AG10803 (cell line): ENCODE results near the gene INPP5A.

Experiments
- DNase-seq: peaks from one replicate; pipeline ENCODE4 v3.0.0; 2010; ENCODE audit warnings: low read depth
- H3K4me3 ChIP-seq: 2 replicates; pipeline ENCODE4 v1.5.1; 2011; ENCODE audit warnings: mild to moderate bottlenecking, low read length, control low read depth
- CTCF ChIP-seq: conservative IDR thresholded peaks from 2 replicates; pipeline ENCODE4 v1.5.1; 2011; ENCODE audit warnings: mild to moderate bottlenecking, low read length, control low read depth, inconsistent platforms

INPP5A gene

GRCh38 chr10:132612571-132613504, 75.3 kb downstream of the INPP5A start:
- DNase-seq: no peak
- TF ChIP-seq CTCF: no peak
- no peak overlapping the region for H3K4me3 ChIP-seq

GRCh38 chr10:132613566-132614348, 76.2 kb downstream of the INPP5A start:
- H3K4me3 ChIP-seq: no peak overlapping the region
- no peak for TF ChIP-seq CTCF
- no peak for DNase-seq

GRCh38 chr10:132614431-132615340, 77.1 kb downstream of the INPP5A start:
- DNase-seq: no peak
- H3K4me3 ChIP-seq: no peak overlapping the region
- TF ChIP-seq CTCF: no peak

- no peak for TF ChIP-seq CTCF
- no peak overlapping the region for H3K4me3 ChIP-seq
- DNase-seq: no peak
Observed at GRCh38 chr10:132615341-132616169, 78.0 kb downstream of the INPP5A start.

- no peak for TF ChIP-seq CTCF
- H3K4me3 ChIP-seq: no peak overlapping the region
- DNase-seq: no peak
Observed at GRCh38 chr10:132616170-132616995, 78.8 kb downstream of the INPP5A start.
